ENCODE data around the gene ELOVL1.

The ELOVL1 gene

DNA sequence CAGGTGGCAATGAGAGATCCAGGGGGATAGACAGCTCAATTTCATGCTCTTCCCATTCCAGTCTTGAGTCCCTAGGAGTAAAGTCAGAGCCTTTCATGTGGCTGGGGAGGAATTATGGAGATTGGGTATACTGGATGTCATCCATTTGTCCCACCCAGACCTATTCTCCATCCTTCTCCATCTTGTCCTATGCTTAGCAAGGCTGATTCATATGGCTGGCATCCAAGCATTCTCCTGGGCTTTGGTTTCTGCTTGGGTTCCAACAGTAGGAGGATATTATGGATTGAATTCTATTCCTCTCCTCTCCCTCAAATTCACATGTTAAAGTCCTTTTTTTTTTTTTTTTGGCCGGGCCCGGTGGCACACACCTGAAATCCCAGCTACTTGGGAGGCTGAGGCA lies 12.9 kb downstream of the ELOVL1 start:
- no peak for DNase-seq (ENCODE audit: low read depth)

- no peak for DNase-seq (ENCODE audit: low read depth)
These were observed 13.3 kb downstream of the ELOVL1 start for GRCh38 chr1:43354471-43354870.

DNA sequence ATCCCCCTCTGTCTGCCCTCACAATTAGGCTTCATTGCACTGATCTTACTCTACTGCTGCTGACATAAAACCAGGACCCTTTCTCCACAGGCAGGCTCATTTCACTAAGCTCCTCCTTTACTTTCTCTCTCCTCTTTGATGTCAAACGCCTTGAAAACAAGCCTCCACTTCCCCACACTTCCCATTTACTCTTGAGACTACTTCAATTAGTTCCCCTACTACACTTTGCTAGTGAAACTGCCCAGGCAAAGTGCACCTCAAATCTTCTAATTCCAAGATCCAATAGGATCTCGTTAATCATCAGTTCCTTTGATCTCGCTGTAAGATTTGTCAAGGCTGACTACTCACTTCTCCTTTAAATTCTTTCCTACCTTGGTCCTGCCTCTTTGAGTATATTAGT lies 14.9 kb downstream of the ELOVL1 start:
- DNase-seq (ENCODE audit: low read depth): no peak

DNA sequence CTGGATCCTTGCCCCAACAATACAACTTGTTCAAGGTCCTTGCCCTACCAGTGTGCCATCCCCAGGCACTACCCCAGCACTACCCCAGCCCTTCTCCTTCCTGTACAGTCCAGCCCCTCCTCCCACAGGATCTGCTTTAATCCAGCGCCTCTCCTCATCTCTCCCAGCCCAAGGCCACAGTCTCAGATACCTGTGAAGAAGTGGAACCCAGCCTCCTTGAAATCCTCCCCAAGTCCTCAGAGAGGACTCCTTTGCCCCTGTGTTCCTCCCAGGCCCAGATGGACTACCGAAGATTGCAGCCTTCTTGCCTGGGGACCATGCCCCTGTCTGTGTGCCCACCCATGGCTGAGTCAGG lies 15.5 kb downstream of the ELOVL1 start:
- no peak for DNase-seq (ENCODE audit: low read depth)

- no peak for DNase-seq (ENCODE audit: low read depth)
These were observed 16.1 kb downstream of the ELOVL1 start for GRCh38 chr1:43351421-43352350.

GRCh38 chr1:43350976-43351375 lies 16.8 kb downstream of the ELOVL1 start:
- DNase-seq (ENCODE audit: low read depth): no peak

- peak; percentile 48 for DNase-seq (ENCODE audit: low read depth)
These were observed 18.1 kb downstream of the ELOVL1 start for GRCh38 chr1:43349594-43350306.

GRCh38 chr1:43348809-43349593 lies 18.8 kb downstream of the ELOVL1 start:
- peak; percentile 75 for DNase-seq (ENCODE audit: low read depth)

GRCh38 chr1:43348343-43348808 lies 19.4 kb downstream of the ELOVL1 start:
- peak; percentile 29 for DNase-seq (ENCODE audit: low read depth)

DNA sequence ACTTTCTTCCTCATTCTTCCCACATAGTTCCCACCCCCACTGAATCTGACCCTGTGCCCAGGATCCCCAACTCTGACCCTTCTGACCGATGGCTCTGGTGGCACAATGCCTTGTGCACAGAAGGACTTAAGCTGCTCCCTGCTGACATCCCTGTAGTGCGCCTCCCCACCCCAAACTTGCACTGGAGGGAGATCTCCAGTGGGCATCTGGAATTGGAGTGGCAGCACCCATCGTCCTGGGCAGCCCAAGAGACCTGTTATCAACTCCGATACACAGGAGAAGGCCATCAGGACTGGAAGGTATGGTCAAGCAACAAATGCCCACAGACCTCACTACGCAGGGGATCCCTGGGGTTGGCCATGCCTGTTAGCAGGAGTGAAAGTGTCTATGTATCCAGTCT lies 21.2 kb downstream of the ELOVL1 start:
- no peak for DNase-seq (ENCODE audit: low read depth)

GRCh38 chr1:43345120-43345519 lies 22.7 kb downstream of the ELOVL1 start:
- DNase-seq (ENCODE audit: low read depth): no peak

GRCh38 chr1:43344267-43344850 lies 23.5 kb downstream of the ELOVL1 start:
- no peak for DNase-seq (ENCODE audit: low read depth)

- DNase-seq (ENCODE audit: low read depth): no peak
These were observed 27.3 kb downstream of the ELOVL1 start for GRCh38 chr1:43340559-43340958.

DNA sequence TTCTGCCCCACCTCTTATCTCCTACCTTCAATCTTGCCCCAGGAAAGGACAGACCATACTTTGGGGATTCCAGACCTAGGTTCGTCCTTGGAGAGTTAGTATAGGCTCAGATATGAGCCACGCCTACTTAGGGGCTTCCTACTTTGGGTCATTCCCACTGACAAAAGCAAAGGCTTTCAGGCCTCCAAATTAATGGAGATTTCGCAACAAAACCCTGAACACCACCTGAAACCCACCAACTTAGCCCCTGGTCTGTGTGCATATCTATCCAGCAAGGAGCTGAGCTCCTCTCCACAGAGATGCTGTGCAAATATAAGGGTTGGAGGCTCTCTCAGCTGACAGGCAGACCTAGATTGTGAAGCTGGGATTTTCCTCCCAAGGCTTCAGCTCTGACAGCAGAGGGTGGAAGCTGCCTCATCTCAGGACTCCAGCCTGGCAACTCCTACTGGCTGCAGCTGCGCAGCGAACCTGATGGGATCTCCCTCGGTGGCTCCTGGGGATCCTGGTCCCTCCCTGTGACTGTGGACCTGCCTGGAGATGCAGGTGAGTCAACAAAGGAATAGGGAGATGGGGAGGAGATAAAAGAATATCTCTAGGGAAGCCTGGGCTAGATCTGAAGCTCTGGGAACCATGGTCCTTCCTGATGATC lies 28.1 kb downstream of the ELOVL1 start:
- no peak for DNase-seq (ENCODE audit: low read depth)

DNA sequence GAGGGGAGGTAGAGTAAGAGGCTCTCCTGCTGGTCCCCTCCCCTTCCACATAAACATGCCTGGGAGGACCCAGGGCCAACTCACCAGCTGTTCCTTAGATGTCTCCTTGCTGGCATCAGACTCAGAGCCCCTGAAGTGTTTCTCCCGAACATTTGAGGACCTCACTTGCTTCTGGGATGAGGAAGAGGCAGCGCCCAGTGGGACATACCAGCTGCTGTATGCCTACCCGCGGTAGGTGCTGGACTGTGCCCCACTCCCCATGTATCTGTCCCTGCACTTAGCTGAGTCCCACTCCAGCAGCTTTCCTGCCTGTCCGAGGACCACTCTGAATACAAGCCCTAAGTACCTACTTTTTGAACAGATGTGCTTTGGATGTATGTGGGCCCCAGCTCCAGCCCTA lies 29.8 kb downstream of the ELOVL1 start:
- DNase-seq (ENCODE audit: low read depth): no peak

- DNase-seq (ENCODE audit: low read depth): no peak
These were observed 30.2 kb downstream of the ELOVL1 start, which contains the start of gene MPL for GRCh38 chr1:43337588-43337987. MPL (plus strand) TSS chr1:43337818; CDS start chr1:43337849, 31 bp downstream.

DNA sequence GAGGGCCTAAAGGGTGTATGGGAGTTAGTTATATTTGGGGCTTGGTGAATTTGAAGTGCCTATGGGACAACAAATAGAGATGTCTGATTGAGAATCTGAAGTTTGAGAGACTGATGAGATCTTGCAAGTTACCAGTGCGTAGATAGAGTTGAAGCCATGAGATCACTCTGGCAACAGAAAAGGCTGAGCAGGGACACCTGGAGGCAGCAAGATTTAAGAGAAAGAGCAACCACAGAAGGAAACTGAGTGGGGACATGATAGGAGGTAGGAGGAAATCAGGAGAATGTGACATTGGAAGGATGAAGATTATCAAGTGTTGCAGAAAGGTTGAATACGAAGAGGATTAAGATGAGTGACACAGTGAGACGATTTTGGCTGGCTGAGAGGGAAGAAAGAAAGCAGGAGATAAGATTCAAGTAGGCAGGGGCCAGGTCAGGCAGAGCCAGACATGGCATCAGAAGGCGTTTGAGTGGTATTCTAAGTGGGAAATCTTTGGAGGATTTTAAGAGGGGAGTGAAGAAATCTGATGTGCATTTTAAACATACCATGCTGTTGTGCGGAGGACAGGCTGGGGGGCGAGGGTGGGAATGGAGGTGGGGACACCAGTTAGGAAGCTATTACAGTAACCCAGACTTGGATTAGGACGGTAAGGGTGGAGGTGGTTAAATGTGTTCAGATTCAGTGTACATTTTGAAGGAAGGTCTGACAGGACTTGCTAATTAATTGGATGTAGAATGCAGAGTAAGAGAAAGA lies 33.2 kb downstream of the ELOVL1 start:
- no peak for DNase-seq (ENCODE audit: low read depth)

GRCh38 chr1:43331688-43332087 lies 36.1 kb downstream of the ELOVL1 start:
- DNase-seq (ENCODE audit: low read depth): no peak

DNA sequence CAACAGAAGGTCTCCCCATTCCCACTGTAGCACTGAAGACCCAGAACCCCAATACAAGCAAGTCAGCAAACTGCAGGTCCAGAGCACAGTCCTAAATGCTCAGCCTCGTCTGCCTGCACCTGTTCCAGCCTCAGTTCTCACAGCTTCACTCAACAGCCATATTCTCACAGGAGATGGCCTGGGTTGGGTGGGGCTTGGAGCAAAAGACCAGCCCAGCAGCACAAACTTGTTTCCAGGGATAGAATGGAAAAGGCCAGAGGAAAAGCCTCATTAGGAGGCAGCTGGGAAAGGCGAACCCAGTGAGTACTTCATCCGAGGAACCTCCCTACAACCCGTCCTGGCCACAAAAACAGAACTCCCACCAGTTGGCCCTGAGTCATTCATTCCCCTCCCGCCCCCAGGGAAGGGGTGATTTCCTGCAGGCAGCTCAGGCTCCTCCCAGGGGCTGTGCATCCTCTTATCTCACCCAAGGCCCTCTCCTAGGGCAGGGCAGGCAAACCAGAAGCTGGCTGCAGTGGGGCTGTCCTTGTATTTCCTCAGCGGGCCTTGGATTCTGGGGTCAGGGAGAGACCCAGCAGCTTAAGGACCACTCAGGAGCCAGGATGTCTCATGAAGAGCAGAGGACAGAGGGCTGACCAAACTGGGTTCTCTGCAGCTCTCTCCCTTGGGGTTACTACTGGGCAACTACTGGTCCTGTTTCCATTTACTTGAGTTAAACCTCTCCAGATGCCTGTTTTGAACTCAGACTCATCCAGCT lies 37.6 kb downstream of the ELOVL1 start:
- peak; percentile 84 for DNase-seq (ENCODE audit: low read depth)

Measured in ELR (cell line).